Stimulated activated CD8-positive, alpha-beta memory T cell treated with anti-CD3 and anti-CD28 coated beads, Interleukin-4, amount 100 ng/mL, for 24 hours (primary cell): ENCODE measurements around the gene RHOBTB3.
"Not testable (repeated sequence)": the region's sequence is repeated elsewhere in the genome, so short reads cannot be mapped to it uniquely, and the experiment has no call there.

ENCODE experiments used
- DNase-seq: peaks from one replicate; pipeline ENCODE4 v3.0.0-alpha.2; 2020; ENCODE audit warnings: low read depth

Gene RHOBTB3

DNA sequence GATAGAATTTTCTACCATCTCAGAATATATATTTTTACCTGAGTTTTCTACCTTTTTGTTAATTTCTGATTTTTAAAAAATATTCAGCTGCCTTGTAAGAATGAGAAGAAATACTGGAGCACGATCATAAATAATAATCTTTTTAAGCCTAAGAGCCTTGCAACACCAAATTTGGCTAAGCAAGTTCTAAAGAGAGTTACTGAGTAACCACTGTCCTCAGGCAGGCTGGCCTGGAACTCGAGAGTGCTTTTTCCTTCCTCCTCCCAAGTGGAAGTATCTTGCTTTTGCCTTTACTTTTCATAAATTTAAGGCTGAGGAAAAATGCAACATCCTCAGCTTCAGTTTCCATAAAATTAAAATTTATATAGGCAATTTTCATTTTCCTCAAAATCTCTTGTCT lies 70.4 kb downstream of the RHOBTB3 start:
- DNase-seq = no peak

GRCh38 chr5:95801961-95802360 lies 70.8 kb downstream of the RHOBTB3 start:
- DNase-seq = no peak

DNA sequence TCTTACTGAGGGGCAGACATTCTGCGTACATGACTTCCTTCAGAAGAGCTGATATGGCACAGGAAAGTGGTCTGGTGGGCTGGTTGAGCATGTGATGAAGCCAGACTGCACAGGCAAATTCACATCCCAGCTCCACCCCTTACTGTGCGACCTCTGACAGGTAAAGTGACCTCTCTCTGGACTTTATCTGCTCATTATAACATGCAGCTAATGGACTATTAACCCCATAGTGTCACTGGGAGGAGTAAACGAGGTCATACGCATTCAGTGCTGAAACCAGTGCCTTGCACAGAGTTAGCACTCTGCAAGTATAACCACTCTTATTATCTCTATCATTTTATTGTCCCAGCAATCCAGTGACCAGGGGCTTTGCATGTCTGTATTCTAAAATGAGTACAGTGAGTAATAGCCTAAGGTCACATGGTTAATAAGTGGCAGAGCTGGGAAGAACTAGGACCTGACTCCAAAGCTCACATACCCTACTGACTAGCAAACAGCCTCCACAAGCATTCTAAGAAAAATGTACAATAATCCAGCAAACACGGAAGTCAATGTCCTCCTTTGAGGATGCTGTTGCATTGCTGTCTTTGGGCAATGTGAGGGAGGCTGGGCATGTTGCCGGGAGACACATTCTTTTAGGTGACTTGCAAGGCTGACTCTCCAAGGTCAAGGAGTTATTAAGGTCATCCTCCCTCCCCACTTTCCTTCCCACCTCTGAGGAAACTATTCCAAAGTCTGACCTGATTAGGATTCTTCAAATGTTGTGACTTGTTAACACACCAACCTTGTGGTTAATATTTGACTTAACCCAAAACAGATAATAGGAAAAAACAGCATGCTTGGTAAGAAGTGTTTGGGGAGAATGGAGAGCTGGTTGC lies 72.4 kb downstream of the RHOBTB3 start:
- no peak for DNase-seq

- DNase-seq = no peak
These were observed 73.8 kb downstream of the RHOBTB3 start for GRCh38 chr5:95804736-95805539.

- no peak for DNase-seq
These were observed 75.6 kb downstream of the RHOBTB3 start for GRCh38 chr5:95806687-95807086.

DNA sequence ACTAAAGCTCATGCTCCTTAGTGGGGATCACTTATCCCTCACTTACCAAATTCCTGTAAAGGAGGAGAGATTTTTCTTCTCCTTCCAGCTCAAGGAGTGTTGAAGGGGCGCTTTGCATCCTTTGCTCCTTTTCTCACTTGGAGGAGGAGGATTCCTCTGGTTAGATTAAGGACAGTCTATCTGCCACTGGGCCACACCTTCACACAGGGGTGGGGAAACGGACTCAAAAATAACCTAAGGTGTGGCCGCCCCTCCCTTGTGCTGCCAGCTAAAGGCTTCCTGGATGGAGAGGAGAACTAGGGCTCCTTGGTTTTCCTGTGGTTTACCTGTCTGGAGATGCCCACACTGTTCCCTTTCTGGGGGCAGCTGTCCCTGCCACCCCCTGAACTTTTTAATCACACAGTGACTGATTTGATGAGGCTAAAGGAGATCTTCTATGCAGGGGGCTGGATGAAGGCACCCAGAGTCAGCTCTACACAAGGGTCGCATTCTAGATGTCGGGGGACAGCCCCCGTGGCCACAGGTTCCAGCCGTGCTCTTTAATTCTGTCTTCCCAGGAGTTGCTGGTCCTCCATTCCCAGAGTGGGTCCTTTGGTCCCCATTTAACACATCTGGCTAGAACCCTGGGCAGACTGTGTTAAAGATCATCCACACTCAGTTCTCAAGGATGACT lies 77.0 kb downstream of the RHOBTB3 start:
- no peak for DNase-seq

DNA sequence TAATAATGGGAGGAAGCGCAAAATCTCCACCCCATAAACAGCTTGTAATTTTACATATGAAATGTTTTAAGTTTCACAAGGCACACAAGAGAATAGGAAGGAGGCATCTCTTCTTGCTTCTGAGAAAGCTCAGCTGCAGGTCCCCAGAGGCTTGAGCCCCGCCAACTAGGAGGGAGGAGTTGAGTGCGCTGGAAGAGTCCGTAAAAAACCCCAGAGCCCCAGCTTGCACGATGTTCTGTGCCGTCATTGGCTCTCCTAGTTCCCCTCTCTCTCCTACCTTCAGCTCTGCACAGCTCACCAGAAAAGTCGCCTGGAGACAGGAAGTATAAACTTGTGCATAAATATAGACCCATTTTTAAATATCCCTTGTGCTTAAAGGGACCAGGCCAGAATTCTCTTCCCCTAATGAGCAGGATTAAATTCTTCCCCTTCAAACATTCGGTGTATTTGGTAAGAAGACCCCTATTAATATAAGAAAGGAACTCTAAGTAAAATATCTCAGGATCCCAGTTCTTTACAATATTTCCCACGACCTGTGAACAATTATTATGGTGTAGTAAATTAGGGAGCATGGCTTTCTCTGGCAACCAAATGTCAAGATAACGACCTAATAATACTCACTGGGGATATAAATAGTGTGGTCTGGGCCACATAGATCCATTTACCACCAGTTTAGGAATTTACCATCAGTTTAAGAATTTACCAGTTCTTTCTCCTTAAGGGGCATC lies 77.7 kb downstream of the RHOBTB3 start:
- DNase-seq = peak; percentile 60

- DNase-seq = no peak
These were observed 78.4 kb downstream of the RHOBTB3 start for GRCh38 chr5:95809414-95809960.

DNA sequence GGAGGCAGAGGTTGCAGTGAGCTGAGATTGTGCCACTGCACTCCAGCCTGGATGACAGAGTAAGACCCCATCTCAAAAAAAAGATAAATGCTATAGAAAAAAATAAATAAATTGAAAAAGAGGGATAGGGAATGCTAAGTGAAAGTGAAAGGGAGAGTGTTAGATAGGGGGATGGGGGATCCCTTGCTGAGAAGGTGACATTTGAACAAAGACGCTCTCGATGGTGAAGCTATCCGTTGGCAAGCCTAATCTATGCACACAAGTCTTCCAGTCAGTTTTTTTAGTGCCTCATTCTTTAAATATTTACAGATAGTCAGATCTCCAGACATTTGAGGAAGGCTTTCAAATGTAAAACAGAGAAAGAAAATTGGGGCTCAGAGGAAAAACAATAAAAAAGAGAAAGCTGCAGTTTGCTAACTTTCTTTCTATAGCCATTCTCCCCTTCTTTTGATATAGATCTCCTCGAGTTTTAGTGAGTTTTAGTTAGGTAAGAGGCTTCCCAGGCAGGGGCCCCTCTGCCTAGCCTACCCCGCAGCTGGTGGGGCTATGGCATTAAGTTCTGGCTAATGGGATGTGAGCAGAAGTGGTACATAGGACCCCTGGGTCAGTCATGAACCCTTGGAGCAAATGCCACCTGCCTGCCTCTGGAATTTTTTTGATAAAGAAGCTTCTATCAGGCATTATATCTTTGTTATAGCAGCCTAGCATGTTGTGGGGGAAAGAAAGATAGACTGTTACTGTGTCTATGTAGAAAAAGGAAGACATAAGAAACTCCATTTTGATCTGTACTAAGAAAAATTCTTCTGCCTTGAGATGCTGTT lies 79.4 kb downstream of the RHOBTB3 start:
- DNase-seq = no peak

DNA sequence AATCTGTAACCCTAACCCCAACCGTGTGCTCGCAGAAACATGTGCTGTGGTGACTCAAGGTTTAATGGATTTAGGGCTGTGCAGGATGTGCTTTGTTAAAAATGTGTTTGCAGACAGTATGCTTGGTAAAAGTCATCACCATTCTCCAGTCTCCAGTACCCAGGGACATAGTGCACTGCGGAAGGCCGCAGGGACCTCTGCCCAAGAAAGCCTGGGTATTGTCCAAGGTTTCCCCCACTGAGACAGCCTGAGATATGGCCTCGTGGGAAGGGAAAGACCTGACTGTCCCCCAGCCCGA lies 79.9 kb downstream of the RHOBTB3 start:
- not testable (repeated sequence) for DNase-seq

- not testable (repeated sequence) for DNase-seq
These were observed 80.4 kb downstream of the RHOBTB3 start for GRCh38 chr5:95811461-95812073.

DNA sequence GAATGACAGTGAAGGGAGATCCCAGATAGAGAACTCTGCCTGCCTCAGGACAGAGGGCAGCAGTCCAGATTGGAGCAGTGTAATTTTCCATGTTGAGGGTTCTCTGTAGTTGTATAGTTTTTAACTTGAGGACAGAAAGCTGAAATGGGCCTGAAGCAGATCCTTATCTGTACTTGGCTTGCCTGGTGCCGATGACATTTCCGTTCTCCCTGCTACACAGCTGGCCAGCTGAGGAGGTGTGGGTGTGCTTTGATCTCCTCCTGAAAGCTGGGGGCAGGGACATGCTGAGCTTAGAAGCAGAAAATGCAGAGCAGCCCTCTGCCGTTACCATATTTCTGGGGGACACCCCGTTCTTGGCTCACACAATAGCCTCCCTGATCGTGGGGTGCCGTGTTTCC lies 80.9 kb downstream of the RHOBTB3 start:
- DNase-seq = no peak

- DNase-seq = not testable (repeated sequence)
These were observed 81.9 kb downstream of the RHOBTB3 start for GRCh38 chr5:95813035-95813434.

- no peak for DNase-seq
These were observed 84.1 kb downstream of the RHOBTB3 start for GRCh38 chr5:95815155-95815729.

DNA sequence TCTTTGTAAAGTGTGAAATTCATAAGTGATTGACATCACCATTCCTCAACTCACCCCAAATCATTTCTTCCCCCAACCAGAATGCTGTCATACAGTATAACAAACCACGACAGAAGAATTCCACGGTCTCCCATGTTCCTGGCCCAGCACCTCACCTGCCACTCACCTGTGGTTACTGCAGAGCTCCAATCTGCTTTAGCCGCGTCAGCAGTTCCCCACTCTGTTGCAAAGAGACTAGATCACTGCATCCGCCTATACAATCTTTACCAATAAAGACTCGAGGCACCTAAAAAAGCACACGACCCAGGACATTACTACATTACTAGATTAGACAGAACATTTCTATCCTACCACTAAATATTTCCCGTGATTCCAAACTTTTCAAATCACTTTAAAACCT lies 85.2 kb downstream of the RHOBTB3 start:
- no peak for DNase-seq

DNA sequence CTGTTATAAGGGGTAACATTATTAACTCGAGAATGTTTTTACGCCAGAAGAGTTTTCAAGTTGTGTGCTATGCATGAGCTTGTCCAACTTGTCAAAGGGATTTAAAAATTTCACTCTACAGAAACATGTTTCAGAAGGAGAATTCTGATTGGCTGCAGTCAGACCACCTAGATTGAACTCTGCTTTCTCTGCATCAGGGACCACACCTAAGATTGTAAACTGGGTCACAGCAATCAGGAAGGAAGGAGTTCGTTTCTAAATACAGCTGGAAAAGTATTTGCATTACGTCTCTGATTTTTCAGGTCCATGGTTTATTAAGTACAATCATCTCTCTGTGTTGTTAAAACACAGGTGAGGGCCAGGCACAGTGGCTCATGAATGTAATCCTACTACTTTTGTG lies 85.6 kb downstream of the RHOBTB3 start:
- DNase-seq = no peak

GRCh38 chr5:95817430-95817829 lies 86.3 kb downstream of the RHOBTB3 start:
- no peak for DNase-seq

DNA sequence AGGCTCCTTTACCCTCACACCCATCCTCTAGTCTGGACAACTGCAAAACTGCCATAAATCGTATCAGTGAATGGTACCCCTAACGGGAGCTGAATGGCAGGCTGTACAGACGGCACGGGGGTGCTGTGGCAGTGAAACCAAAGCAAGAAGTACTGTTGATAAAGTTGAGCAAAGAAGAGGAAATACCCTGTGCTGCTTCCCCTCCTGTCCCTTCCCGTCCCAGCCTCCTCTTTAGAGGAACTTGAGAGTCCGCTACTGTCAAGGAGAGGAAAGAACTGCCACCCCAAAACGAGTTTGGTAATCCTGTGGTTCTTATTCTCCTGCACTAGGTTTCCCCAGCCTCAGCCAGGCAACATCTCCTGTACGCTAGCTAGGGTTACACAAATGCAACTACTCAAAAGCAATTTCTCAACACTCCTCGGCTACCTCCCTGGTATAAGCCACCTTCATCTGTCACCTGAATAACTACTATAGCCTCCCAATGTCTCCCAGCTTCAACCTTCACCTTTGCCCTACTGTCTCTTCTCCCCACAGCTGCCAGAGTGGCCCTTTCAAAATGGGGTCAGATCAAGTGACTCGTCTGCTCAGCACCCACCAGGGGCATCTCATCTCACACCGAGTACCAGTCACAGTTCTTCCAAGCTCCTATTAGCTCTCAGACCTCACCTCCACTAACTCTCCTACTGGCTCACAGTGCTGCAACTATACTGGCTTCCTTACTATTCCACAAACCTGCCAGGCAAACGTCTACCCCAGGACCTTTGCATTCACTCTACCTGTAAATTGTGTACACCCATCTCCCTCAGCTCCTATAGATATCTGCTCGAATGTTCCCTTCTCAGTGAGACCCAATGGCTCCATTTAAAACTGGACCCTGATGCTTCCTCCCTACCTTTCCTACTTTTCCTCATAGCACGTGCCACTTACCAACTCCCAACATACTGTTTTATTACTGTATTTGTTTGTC lies 87.3 kb downstream of the RHOBTB3 start:
- DNase-seq = no peak
